Astrocyte of the cerebellum (primary cell): ENCODE results near the gene TEX22.

Experiments
- DNase-seq: peaks from one replicate; pipeline ENCODE4 v3.0.0-alpha.2; 2011; ENCODE audit warnings: low read depth
- H3K4me3 ChIP-seq: 2 replicates; pipeline ENCODE4 v1.5.1; 2011; ENCODE audit warnings: mild to moderate bottlenecking, low read depth, low read length, moderate library complexity
- CTCF ChIP-seq: IDR thresholded peaks from 2 replicates; pipeline ENCODE4 v1.5.1; 2012; ENCODE audit warnings: low read length, low read depth, moderate library complexity, mild to moderate bottlenecking; ENCODE audit errors: missing control alignments
- in situ Hi-C: cut with HindIII; loops from 2 replicates; pipeline ENCODE4 v1.10.0; 2017; ENCODE audit warnings: low sequenced_read_pairs

TEX22 gene

GRCh38 chr14:105449276-105450122, 51.2 kb downstream of the TEX22 start:
- TF ChIP-seq CTCF, result no peak
- no peak for DNase-seq
- in situ Hi-C loops, result no loop called here
- H3K4me3 ChIP-seq, result no peak overlapping the region

DNA sequence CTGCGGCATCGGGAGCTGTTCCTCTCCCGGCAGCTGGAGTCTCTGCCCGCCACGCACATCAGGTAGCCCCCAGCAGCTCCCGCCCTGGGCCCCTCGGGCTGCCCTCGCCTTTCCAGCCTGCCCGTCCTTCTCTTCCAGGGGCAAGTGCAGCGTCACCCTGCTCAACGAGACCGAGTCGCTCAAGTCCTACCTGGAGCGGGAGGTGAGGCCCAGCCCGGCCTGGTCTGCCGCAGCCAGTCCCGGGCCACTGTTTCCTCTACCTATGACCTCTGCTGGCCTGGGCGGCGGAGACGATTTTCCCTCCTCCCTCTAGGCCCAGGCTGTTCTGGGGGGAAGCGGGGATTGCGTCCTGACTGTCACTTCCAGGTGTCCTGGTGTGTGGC, 51.8 kb downstream of the TEX22 start:
- in situ Hi-C loops, result no loop called here
- no peak overlapping the region for H3K4me3 ChIP-seq
- TF ChIP-seq CTCF, result no peak
- no peak for DNase-seq

DNA sequence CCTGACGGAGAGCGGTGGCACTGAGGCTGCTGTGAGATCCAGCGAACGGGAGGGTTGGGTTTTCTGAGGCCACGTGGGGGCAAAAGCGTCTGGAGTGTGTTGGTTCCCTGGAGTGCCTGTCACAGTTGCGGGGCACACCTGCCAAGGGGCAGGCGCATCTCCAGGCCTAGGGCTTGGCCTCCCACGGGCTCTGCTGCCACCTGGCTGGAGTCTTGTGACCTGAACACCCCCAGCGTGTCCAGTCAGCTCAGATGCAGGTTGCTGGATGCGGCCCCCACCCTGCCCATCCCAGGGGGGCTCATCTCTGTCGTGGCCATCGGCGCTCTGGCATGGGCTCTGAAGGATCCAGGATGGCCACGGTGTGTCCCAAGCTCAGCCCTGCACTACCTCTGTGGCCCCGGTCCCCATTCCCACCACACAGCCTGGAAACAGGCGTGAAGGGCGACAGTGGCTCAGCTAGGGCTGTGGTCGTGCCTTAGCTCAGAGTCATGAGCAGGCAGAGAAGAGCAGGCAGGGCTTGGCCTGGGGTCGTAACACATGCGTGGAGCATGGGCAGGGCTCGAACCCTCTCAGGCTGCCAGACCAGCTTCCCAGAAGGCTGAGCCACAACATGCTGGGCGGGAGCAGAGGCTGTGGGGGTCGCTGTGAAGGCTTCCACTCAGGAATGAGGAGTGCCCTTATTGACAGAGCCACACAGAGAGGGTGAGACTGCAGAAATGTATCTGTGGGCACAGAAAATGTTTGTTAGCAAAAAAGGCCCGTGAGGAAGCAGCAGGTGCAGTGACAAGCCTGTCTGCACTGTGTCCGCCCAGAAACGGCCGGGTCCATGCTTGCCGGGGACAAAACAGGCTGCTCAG, 52.8 kb downstream of the TEX22 start:
- no peak for DNase-seq

DNA sequence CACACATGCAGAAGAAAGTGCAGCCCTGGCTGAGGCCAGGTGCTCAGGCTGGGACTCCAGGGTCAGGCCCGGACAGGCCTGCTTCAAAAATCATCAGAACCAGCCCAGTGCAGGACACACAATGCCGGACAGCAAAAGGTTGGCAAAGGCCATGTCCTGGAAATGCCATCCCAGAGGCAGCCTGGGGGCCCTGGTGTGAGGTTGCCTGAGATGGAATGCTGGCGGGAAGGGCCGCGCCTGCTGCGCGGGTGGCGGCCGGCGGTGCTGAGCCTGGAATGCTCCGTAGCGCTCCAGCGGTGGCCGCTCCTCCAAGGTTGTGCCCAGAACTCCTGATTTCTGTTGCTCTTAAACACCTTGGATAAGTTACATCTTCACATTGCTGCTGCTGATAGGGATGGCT, 54.6 kb downstream of the TEX22 start:
- TF ChIP-seq CTCF, result no peak
- DNase-seq, result no peak
- in situ Hi-C loops, result no loop called here
- H3K4me3 ChIP-seq, result no peak overlapping the region

More for the DNA sequence above, 52.8 kb downstream of the TEX22 start:
- H3K4me3 ChIP-seq, result no peak overlapping the region
- TF ChIP-seq CTCF, result no peak
- in situ Hi-C loops, result no loop called here

DNA sequence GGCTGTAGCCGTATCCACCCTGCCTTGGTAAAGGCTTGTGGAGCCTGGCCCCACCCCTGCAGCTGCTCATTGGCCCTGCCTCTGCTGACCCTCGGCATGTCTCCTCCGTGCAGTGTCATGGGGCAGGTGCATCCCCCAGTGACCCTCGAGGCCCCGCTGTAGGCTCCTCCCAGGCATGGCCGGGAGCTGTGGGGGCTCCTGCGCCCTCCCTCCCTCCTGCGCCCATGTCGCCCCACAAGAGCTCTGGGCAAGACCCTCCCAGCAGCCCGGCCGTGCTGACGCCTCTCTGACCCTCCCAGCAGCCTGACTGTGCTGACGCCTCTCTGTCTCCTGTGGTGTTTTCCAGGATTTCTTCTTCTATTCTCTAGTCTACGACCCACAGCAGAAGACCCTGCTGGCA, 55.5 kb downstream of the TEX22 start:
- no peak for TF ChIP-seq CTCF
- in situ Hi-C loops, result no loop called here

DNA sequence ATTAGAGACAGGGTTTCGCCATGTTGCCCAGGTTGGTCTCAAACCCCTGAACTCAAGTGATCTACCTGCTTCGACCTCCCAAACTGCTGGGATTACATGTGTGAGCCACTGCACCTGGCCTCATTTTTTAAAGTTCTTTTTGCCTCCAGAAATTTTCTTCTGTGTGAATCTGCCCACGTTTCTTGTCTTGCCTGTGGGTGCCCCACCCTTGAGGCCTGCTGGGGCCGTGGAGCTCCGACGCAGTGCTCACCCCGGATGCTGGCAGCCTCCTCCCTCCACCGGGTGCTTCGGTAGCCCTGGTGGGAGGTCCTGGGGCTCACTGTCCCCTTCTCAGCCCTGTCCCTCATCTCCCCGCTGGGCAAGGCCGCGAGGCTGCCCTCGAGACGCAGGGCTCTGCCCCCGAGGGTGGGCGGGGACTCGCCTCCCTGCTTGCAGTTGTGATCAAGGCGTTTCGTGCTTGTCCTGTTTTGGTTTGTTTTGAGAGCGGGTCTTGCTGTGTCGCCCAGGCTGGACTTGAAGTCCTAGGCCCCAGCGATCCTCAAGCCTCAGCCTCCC, 56.8 kb downstream of the TEX22 start:
- H3K4me3 ChIP-seq, result no peak overlapping the region
- no peak for DNase-seq
- in situ Hi-C loops, result no loop called here
- TF ChIP-seq CTCF, result no peak

More for the DNA sequence above, 55.5 kb downstream of the TEX22 start:
- no peak for DNase-seq
- H3K4me3 ChIP-seq, result no peak overlapping the region
